ENCODE results near the gene PLEKHM2. TPM values are rescaled to one million over a fixed set of nuclear protein-coding genes. Genes with fewer than 3 reads are reported as not detected.
A peak's percentile ranks its signal among the peaks of the same experiment; 100 is the strongest.
"Not testable (repeated sequence)": the region's sequence is repeated elsewhere in the genome, so short reads cannot be mapped to it uniquely, and the experiment has no call there.

Gene PLEKHM2
- total and polyA plus RNA-seq, 3 experiments from 2014 or later: 8.3 to 56.3 (median 55.8) TPM

DNA sequence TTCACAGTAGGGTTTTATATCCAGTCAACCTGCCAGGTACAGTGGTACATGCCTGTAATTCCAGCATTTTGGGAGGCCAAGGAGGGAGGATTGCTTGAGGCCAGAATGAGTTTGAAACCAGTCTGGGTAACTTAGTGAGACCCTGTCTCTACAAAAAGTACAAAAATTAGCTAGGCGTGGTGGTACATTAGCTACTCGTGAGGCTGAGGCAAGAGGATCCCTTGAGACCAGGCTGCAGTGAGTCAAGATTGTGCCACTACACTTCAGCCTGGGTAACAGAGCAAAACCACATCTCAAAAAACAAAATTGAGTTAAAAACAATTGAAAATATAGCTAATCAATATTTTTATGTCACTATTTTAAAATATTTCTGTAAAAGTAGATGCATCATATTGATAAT lies 33.7 kb upstream of the PLEKHM2 start:
- Mint-ChIP-seq H3K4me3 (no peak overlapping the region), H3K27ac (no peak overlapping the region), H3K9me3 (no peaks in the 10 kb centered on the region), H3K4me1 (peaks cover 0 to 3% (median 2%) of the 10 kb centered on the region in 3 donors), H3K36me3 (peaks cover 3 to 81% (median 17%) of the 10 kb centered on the region in 3 donors), H3K27me3 (no peaks in the 10 kb centered on the region)
- Histone ChIP-seq H3K27ac (ENCODE audit: low read depth, low read length) (no peak overlapping the region), H3K4me1 (ENCODE audit: insufficient read depth, low read length) (no peaks in the 10 kb centered on the region), H3K36me3 (ENCODE audit: insufficient read depth, low read length) (peaks cover 38% of the 10 kb centered on the region), H3K4me3 (ENCODE audit: low read length) (no peak overlapping the region), H3K9me3 (ENCODE audit: low read length) (no peaks in the 10 kb centered on the region), H3K27me3 (ENCODE audit: insufficient read depth, low read length, poor library complexity, severe bottlenecking) (no peaks in the 10 kb centered on the region)
- ChIA-PET POLR2A (interaction anchor here (0.6 kb wide), 1 partner anchor 15 kb away, joined by 4 read pairs; no protein-coding TSS in a partner anchor), CTCF (no interaction called here)
- no peak for DNase-seq

GRCh38 chr1:15652130-15652529 lies 32.0 kb upstream of the PLEKHM2 start:
- CTCF ChIA-PET; H3K27me3 ChIP-seq (ENCODE audit: insufficient read depth, low read length, poor library complexity, severe bottlenecking); H3K27ac Mint-ChIP-seq; H3K4me1 Mint-ChIP-seq; H3K4me3 Mint-ChIP-seq; H3K27ac ChIP-seq (ENCODE audit: low read depth, low read length); H3K4me3 ChIP-seq (ENCODE audit: low read length); H3K4me1 ChIP-seq (ENCODE audit: insufficient read depth, low read length); POLR2A ChIA-PET; DNase-seq; H3K9me3 ChIP-seq (ENCODE audit: low read length); H3K27me3 Mint-ChIP-seq; H3K9me3 Mint-ChIP-seq: not testable (repeated sequence)
- H3K36me3 Mint-ChIP-seq: peaks cover 3 to 83% (median 18%) of the 10 kb centered on the region in 3 donors
- H3K36me3 ChIP-seq (ENCODE audit: insufficient read depth, low read length): peaks cover 49% of the 10 kb centered on the region

GRCh38 chr1:15654091-15654690 lies 29.9 kb upstream of the PLEKHM2 start:
- ChIA-PET CTCF (no interaction called here), POLR2A (interaction anchor here (0.5 kb wide), 1 partner anchor 63 kb away, joined by 3 read pairs; no protein-coding TSS in a partner anchor)
- H3K9me3 Mint-ChIP-seq: no peaks in the 10 kb centered on the region
- H3K36me3 ChIP-seq (ENCODE audit: insufficient read depth, low read length): peaks cover 45% of the 10 kb centered on the region
- no peaks in the 10 kb centered on the region for H3K9me3 ChIP-seq (ENCODE audit: low read length)
- H3K36me3 Mint-ChIP-seq: peaks cover 0 to 80% (median 16%) of the 10 kb centered on the region in 3 donors
- H3K27me3 Mint-ChIP-seq: no peaks in the 10 kb centered on the region
- H3K4me1 ChIP-seq (ENCODE audit: insufficient read depth, low read length): no peaks in the 10 kb centered on the region
- H3K4me3 ChIP-seq (ENCODE audit: low read length): no peak overlapping the region
- H3K27ac ChIP-seq (ENCODE audit: low read depth, low read length): no peak overlapping the region
- H3K27me3 ChIP-seq (ENCODE audit: insufficient read depth, low read length, poor library complexity, severe bottlenecking): no peaks in the 10 kb centered on the region
- peak overlapping the region in 3 of 8 donors; percentile 21 to 54 (median 36) for H3K27ac Mint-ChIP-seq
- no peak overlapping the region for H3K4me3 Mint-ChIP-seq
- DNase-seq: no peak
- no peaks in the 10 kb centered on the region for H3K4me1 Mint-ChIP-seq

DNA sequence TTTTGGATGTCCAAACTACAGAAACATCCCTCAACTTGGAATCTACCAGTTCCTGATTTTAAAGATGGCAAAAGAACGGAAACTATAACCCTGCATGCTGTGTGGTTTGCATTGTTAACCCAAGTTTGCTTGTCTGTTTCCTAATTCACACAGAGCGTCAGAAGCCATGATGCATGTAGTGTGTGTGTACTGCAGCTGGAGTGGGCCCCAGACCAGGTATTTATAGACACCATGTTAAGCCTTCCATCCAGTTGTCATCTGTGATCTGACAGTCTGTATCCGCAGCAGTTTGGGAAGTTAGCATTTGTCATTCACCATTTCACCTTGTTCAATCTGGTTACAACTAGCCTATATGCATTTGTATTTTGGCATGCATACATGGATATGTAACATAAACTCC lies 27.7 kb upstream of the PLEKHM2 start:
- POLR2A ChIA-PET: no interaction called here
- H3K36me3 Mint-ChIP-seq: peaks cover 10 to 84% (median 22%) of the 10 kb centered on the region in 3 donors

DNA sequence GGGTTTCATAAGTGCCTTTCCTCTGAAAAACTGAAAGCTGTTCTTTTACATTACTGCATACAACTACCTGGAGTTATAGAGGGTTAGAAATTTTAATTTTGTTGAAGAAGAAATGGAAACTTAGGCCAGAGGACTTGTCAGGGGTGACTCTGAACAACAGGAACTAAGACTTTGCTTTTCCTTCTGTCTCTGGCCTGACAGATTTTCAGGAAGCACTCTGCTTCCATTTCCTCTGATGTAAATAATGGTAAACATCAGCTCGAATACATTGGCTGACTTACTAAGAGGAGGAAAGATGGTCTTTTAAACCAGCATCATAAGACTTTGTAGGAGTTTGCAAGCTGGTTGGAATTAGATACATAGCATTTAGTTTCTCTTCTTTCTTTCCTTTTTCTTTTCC lies 27.1 kb upstream of the PLEKHM2 start:
- Mint-ChIP-seq H3K9me3 (no peaks in the 10 kb centered on the region), H3K4me1 (no peaks in the 10 kb centered on the region), H3K4me3 (no peak overlapping the region), H3K36me3 (peaks cover 10 to 84% (median 20%) of the 10 kb centered on the region in 3 donors), H3K27me3 (no peaks in the 10 kb centered on the region), H3K27ac (peak overlapping the region in 2 of 8 donors; percentile 48 to 68)
- Histone ChIP-seq H3K27ac (ENCODE audit: low read depth, low read length) (no peak overlapping the region), H3K36me3 (ENCODE audit: insufficient read depth, low read length) (peaks cover 46% of the 10 kb centered on the region), H3K4me1 (ENCODE audit: insufficient read depth, low read length) (no peaks in the 10 kb centered on the region), H3K9me3 (ENCODE audit: low read length) (no peaks in the 10 kb centered on the region), H3K4me3 (ENCODE audit: low read length) (no peak overlapping the region), H3K27me3 (ENCODE audit: insufficient read depth, low read length, poor library complexity, severe bottlenecking) (no peaks in the 10 kb centered on the region)
- ChIA-PET POLR2A (no interaction called here), CTCF (no interaction called here)
- DNase-seq: no peak

More for the DNA sequence above, 27.7 kb upstream of the PLEKHM2 start:
- no peaks in the 10 kb centered on the region for H3K4me1 Mint-ChIP-seq
- Histone ChIP-seq H3K27ac (ENCODE audit: low read depth, low read length) (no peak overlapping the region), H3K4me3 (ENCODE audit: low read length) (no peak overlapping the region), H3K36me3 (ENCODE audit: insufficient read depth, low read length) (peaks cover 51% of the 10 kb centered on the region), H3K4me1 (ENCODE audit: insufficient read depth, low read length) (no peaks in the 10 kb centered on the region), H3K9me3 (ENCODE audit: low read length) (no peaks in the 10 kb centered on the region), H3K27me3 (ENCODE audit: insufficient read depth, low read length, poor library complexity, severe bottlenecking) (no peaks in the 10 kb centered on the region)
- H3K27ac Mint-ChIP-seq: peak overlapping the region in 1 of 8 donors; percentile 61
- H3K27me3 Mint-ChIP-seq: no peaks in the 10 kb centered on the region
- H3K4me3 Mint-ChIP-seq: no peak overlapping the region
- CTCF ChIA-PET: interaction anchor here (0.7 kb wide), 1 partner anchor 9 kb away, joined by 3 read pairs; no protein-coding TSS in a partner anchor
- DNase-seq: no peak
- no peaks in the 10 kb centered on the region for H3K9me3 Mint-ChIP-seq

DNA sequence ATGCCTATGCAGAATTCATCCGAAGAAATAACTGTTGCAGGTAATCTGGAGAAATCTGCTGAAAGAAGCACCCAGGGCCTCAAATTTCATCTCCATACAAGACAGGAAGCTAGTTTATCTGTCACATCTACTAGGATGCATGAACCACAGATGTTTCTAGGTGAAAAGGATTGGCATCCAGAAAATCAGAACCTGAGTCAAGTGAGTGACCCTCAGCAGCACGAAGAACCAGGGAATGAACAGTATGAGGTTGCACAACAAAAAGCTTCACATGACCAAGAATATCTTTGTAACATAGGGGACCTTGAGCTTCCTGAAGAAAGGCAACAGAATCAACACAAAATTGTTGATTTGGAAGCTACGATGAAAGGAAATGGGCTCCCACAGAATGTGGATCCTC lies 24.0 kb upstream of the PLEKHM2 start:
- H3K4me1 Mint-ChIP-seq: peaks cover 0 to 2% (median 0%) of the 10 kb centered on the region in 3 donors
- H3K9me3 ChIP-seq (ENCODE audit: low read length): no peaks in the 10 kb centered on the region
- no peaks in the 10 kb centered on the region for H3K4me1 ChIP-seq (ENCODE audit: insufficient read depth, low read length)
- DNase-seq: no peak
- peak overlapping the region in 1 of 8 donors; percentile 33 for H3K27ac Mint-ChIP-seq
- H3K27me3 ChIP-seq (ENCODE audit: insufficient read depth, low read length, poor library complexity, severe bottlenecking): no peaks in the 10 kb centered on the region
- H3K4me3 Mint-ChIP-seq: no peak overlapping the region
- H3K36me3 ChIP-seq (ENCODE audit: insufficient read depth, low read length): peaks cover 39% of the 10 kb centered on the region
- H3K9me3 Mint-ChIP-seq: no peaks in the 10 kb centered on the region
- CTCF ChIA-PET: interaction anchor here (1.1 kb wide), 1 partner anchor 81 kb away, joined by 3 read pairs; no protein-coding TSS in a partner anchor
- peaks cover 10 to 75% (median 15%) of the 10 kb centered on the region in 3 donors for H3K36me3 Mint-ChIP-seq
- H3K4me3 ChIP-seq (ENCODE audit: low read length): no peak overlapping the region
- no peaks in the 10 kb centered on the region for H3K27me3 Mint-ChIP-seq
- POLR2A ChIA-PET: interaction anchor here (0.6 kb wide), 1 partner anchor 865 kb away, joined by 3 read pairs; no protein-coding TSS in a partner anchor
- H3K27ac ChIP-seq (ENCODE audit: low read depth, low read length): no peak overlapping the region

GRCh38 chr1:15662477-15662876 lies 21.6 kb upstream of the PLEKHM2 start:
- Histone ChIP-seq H3K27ac (ENCODE audit: low read depth, low read length) (no peak overlapping the region), H3K27me3 (ENCODE audit: insufficient read depth, low read length, poor library complexity, severe bottlenecking) (no peaks in the 10 kb centered on the region), H3K4me3 (ENCODE audit: low read length) (no peak overlapping the region), H3K9me3 (ENCODE audit: low read length) (no peaks in the 10 kb centered on the region), H3K4me1 (ENCODE audit: insufficient read depth, low read length) (no peaks in the 10 kb centered on the region), H3K36me3 (ENCODE audit: insufficient read depth, low read length) (peaks cover 24% of the 10 kb centered on the region)
- H3K27me3 Mint-ChIP-seq: no peaks in the 10 kb centered on the region
- no peaks in the 10 kb centered on the region for H3K9me3 Mint-ChIP-seq
- POLR2A ChIA-PET: no interaction called here
- CTCF ChIA-PET: no interaction called here
- H3K36me3 Mint-ChIP-seq: peaks cover 10 to 56% (median 10%) of the 10 kb centered on the region in 3 donors
- DNase-seq: no peak
- no peak overlapping the region for H3K4me3 Mint-ChIP-seq
- H3K4me1 Mint-ChIP-seq: peaks cover 0 to 4% (median 0%) of the 10 kb centered on the region in 3 donors
- peak overlapping the region in 1 of 8 donors; percentile 23 for H3K27ac Mint-ChIP-seq

DNA sequence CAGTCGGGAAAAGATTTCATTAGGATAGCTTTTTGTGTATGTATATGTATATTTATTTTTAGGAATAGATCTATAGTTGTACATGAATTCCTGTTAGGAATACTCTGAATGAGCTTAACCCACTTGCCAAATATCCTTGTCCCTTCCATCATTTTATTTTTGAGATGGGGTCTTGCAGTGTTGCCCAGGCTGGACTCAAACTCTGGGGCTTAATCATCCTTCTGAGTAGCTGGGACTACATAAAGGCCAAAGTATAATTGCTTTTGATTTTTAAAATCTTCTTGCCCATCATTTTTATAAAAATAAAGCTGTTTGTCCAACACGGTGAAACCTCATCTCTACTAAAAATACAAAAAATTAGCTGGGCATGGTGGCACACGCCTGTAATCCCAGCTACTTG lies 20.2 kb upstream of the PLEKHM2 start:
- DNase-seq: no peak
- H3K36me3 ChIP-seq (ENCODE audit: insufficient read depth, low read length): peaks cover 23% of the 10 kb centered on the region
- Mint-ChIP-seq H3K27ac (no peak overlapping the region), H3K4me3 (no peak overlapping the region), H3K9me3 (no peaks in the 10 kb centered on the region), H3K27me3 (no peaks in the 10 kb centered on the region), H3K36me3 (peaks cover 10 to 47% (median 11%) of the 10 kb centered on the region in 3 donors), H3K4me1 (peaks cover 0 to 4% (median 0%) of the 10 kb centered on the region in 3 donors)
- ChIA-PET POLR2A (no interaction called here), CTCF (no interaction called here)
- H3K27me3 ChIP-seq (ENCODE audit: insufficient read depth, low read length, poor library complexity, severe bottlenecking): no peaks in the 10 kb centered on the region
- no peaks in the 10 kb centered on the region for H3K9me3 ChIP-seq (ENCODE audit: low read length)
- H3K4me3 ChIP-seq (ENCODE audit: low read length): no peak overlapping the region
- no peaks in the 10 kb centered on the region for H3K4me1 ChIP-seq (ENCODE audit: insufficient read depth, low read length)
- H3K27ac ChIP-seq (ENCODE audit: low read depth, low read length): no peak overlapping the region
